GM18508 (cell line): Measurements from ENCODE around the gene PKNOX1.
"Not testable (repeated sequence)": the region's sequence is repeated elsewhere in the genome, so short reads cannot be mapped to it uniquely, and the experiment has no call there.

Source experiments
- ATAC-seq: cut with Tn5 transposase; IDR thresholded peaks from one replicate; pipeline ENCODE4 v1.9.1; 2021; ENCODE audit warnings: moderate number of reproducible peaks; ENCODE audit not compliant: insufficient read depth, unreplicated experiment

PKNOX1 gene

DNA sequence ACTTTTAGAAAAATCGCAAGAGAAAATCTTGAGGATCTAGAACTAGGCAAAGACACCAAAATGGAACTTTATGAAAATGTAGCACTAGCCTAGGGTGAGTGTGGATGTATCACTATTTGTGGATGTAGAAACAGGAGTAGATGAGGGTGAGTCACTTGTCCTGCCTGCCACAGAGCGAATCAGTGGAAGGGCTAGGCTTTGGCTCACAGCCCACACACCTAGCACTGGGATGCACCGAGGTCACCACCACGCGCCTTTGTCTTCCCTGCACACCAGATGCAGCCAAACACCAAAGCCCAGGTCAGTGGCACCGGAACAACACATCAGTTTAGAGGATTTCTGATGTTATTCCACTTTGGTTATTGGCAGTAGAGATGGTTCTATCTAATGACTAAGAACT, 38.2 kb downstream of the PKNOX1 start:
- ATAC-seq = no peak

DNA sequence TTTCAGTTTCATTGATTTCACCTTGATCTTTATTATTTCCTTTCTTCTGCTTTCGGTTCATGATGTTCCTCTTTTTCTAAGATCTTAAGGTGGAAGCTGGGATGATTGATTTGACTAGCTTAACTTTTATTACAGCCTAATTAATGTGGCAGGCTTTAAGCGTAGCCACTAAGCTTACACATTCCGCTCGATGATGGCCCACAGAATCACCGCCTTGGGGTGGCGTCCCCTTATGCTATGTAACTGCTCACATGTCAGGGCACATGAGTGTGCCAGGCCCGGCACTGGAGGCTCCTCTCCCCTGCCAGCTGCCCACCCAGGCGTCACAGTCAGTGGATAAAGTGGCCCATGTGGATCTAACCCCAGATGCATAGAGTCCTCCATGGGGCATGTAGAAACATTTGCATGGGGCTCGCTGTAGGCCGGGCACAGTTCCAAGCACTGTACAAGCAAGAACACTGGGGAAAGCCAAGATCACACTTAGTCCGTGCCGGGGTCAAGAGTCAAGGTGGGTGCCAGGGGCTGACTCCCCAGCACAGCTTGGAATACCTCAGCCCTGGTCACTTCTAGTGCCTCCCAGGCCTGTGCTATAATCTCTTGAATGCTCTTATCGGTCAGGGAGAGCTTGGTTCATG, 41.7 kb downstream of the PKNOX1 start:
- no peak for ATAC-seq

DNA sequence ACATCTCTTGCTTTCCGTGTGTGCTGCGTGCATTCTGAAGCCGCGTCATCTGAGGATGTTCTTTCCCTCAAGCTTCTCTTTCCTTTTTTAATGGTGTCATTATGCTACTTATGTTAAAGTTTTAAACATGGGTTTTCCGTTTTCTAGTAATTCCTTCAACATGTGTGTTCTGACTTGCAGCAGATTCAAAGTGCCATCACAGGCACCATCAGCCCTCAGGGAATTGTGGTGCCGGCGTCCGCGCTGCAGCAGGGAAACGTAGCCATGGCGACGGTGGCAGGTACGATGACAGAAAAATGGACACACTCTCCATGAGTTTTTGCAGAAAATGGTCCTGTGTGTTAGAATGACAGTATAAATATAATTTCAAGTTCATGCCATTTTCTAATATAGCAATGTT, 42.4 kb downstream of the PKNOX1 start:
- ATAC-seq = no peak

DNA sequence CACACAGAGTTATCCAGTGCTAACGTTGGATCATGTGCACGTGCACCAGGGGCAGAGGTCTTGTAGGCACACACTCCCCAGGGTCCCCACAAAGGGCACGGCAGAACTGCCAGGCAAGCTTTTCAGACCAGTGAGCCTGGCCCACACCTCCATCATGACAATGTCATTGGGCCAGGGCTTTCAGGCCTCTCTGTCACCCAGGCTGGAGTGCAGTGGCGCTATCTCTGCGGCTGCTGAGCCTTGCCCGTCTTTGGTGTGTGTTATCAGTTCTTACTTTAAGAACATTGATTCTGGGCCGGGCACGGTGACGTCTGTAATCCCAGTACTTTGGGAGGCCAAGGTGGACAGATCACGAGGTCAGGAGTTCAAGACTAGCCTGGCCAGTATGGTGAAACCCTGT, 44.2 kb downstream of the PKNOX1 start:
- ATAC-seq = no peak

DNA sequence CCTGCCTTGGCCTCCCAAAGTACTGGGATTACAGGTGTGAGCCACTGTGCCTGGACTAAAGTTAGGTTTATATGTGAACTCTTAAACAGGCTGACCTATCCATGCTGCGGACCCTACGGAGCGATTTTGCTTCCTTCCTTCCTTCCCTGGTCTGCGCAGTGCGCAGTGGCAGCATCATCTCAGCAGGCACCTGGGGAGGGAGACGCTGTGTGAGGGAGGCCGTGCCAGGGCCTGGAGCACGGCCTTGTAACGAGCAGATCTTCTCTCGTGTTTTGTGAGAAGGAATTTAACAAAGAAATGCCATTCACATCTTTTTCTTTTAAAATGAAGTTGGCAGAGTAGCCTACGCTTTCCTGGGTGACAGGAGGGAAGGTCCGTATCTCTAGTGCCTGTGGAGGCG, 45.8 kb downstream of the PKNOX1 start:
- ATAC-seq = no peak

DNA sequence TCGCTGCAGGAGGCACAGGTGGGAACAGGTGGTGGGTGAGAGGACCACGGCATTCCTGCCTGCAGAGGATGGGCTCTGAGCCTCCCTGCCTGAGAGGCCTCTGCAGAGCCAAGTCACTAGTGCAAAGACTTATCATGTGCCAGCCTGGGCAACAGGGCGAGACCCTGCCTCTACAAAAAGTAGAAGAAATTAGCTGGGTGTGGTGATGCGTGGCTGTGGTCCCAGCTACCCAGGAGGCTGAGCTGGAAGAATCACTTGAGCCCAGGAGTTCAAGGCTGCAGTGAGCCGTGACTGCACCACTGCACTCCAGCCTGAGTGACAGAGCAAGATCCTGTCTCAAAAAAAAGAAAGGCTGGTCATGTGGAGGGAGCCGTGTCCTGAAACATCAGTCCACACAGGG, 46.4 kb downstream of the PKNOX1 start:
- no peak for ATAC-seq

DNA sequence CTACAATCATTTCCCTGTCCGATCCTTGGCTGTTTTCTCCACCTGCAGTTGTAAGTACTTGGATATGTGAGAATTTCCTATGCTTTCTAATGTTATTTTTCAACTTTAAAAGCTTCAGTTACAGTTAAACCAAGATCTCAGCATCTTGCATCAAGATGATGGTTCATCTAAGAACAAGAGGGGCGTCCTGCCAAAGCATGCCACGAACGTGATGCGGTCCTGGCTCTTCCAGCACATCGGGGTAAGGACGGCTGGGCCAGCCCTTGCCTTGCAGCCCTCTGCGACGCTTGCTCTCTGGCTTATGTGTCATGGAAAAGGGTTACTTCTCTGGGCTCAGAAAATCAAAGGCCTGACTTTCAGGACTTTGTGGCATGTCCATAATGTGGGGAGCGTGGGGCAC, 46.8 kb downstream of the PKNOX1 start:
- ATAC-seq = no peak

DNA sequence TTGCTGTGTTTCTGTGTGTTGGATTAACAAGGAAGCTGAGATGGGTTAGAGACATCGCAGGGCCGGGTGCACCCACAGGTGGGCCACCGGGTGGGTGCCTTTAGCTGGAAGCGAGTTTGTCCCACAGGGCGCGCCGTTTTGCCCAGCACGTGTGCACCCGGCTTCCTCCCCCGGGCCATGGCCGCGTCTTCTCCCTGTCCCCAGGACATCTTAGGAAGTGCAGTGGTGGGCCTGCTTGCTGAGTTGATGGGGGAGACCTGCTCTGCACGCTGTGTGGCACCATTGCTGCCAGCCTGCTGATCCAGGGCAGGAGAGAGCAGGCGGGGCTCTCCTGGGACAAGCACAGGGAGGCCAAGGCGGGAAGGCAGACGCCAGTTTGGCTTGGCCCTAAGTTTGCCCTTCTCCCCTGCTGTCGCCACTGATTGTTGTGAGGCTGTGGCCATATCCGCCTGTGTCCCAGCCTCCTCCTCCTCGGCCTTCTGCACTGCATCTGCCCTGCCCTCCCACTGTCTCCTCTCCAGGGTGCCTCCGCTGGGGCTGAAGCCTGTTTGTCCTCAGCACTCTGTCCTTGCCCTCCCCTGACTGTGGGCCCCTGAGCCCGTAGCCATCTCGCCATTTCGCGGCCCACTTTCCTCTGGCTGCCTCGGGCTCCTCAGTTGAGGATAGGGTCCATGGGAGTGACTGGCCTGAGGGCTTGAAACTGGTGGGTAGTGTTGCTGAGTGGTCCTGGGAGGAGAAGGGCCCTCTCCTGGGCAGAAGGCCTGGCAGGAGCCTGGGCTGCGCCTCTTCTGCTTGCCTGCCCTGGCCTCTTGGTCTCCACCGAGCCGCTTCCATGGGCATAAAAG, 47.6 kb downstream of the PKNOX1 start:
- ATAC-seq = no peak

DNA sequence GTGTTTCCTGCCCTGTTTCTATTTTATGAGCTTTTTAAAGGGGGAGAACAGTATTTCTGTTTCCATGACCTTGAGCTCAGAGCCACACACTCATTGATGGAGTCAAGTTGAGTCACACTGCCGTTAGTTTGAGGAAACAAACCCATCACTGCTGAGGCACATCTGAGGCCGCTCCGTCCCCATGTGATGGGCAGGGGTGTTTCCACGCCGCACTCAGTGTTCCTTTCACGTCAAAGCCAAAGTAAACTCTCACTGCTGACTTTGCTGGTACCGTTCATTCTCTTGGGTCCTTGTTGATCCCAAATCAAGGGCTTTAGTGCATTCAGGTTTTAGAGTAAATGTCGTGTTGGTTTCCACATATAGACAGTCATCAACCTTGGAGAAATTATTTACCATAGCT, 48.8 kb downstream of the PKNOX1 start:
- no peak for ATAC-seq

DNA sequence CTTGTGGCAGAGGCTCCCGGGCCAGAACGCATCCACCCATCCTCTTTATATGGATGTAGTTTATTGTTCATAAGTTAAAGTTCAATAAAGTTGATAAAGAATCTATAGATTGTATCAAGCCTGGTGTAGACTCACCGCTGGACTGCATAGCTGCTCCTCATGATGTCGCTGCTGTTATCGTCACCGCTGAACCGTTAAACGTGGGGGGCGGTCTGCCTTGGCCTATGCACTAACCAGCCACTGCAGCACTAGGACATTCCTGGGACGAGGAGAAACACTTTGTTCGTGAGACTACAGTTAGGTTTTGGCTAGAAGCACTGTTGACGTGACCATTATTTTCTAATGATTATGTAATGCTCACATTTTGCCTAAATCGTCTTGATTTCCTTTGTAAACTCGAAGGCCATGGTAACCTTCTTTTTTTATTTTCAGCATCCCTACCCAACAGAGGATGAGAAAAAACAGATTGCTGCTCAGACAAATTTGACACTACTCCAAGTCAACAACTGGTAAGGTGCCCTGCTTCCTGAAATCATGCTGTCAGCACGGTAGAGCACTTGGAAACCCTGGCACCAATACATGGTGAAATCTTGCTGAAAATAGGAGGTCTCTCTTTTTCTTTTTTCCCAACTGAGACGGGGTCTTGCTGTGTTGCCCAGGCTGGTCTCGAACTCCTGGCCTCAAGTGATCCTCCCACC, 50.2 kb downstream of the PKNOX1 start:
- no peak for ATAC-seq

DNA sequence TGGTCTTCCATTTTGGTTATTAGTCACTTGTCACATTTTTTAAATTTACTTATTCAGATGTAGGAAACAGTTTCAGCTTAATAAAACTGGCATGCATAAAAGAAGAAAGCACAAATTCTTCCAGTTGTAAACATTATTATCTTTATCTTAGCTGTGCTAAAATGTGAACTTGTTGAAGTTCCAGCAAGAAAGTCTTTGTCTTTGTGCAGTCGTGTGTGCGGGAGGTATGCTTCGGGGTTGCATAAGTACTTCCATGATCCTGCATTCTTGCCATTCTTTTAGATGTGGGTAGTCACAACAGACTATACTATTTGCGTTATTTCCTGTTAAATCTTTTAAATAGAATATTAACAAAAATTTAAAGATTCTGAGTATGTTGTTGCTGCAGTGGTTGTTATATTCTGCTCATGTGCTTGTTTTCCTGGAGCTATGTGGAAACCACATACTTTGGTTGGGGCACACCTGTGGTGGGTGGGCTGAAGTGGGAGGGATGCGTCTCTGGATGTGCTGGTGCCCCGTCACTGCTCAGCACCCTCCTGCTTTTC, 51.3 kb downstream of the PKNOX1 start:
- ATAC-seq = no peak

DNA sequence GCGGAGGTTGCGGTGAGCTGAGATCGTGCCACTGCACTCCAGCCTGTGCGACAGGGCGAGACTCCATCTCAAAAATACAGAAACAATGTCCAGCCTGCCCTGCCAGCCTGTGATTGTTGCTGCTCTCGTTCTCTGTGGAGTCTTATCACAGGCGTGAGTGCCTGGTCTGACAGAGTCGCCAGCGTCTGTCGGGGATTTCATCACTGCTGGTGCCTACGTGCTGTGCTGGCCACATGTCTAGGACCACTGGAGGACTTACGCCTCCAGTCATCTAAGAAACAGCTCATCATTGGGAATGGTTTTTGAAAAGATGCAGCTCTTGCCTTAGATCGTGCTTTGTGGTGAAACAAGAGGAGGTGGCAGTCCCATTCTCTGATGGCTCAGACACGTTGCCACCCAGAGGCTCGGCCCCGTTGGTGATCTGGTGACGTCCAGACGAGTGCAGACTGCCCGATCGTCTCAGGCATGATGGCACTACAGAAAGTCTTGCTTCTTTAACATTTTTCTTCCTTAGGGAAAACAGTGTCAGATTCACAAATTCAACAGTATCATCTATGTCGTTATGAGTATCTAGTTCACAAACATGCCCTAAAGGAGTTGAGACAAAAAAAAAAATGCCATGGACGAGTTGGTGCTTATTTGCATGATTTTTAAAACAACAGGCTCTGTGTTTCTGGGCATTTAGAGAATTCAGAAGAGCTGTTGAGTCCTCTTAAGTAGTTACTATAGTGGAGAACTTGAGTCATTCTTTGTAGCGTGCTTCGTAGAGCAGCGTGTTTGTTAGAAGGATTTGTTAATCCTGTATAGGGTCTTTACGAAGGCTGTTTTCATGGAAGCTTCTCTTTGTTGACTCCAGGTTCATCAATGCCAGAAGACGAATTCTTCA, 53.7 kb downstream of the PKNOX1 start:
- no peak for ATAC-seq

DNA sequence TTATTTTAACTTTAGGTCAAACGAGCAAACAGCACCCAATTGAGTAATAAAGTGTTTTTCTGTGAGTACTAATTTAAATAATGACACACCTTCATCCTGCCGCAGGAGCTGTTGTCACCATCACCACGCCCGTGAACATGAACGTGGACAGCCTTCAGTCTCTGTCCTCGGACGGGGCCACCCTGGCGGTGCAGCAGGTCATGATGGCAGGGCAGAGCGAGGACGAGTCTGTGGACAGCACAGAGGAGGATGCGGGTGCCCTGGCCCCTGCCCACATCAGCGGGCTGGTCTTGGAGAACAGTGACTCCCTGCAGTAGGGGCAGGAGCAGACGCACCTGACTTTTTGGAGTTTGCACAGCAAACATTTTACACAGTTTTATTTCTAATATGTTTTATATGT, 55.4 kb downstream of the PKNOX1 start:
- ATAC-seq = no peak

DNA sequence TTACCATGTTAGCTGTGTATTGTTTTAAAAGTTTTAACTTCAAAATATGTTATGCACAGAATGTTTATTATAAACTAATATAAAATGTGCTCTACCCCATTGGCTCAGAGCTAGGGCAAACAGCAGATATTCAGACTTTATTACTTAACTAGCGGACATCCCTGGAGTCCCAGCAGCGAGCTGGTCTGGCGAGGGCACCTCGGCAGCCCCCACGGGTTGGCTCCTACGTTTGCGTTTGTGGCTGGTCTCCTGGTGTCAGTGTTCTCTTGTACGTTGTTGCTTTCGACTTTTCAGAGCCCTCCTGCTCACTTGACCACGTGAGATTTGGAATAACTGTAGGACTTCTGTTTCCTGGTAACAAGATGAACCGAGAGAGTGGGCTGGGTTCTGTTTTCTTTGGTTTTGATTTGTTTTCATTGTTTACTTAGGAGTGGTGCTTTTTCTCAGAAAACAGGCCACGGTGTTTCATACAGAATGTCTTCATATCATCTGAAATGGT, 56.8 kb downstream of the PKNOX1 start:
- ATAC-seq = no peak

DNA sequence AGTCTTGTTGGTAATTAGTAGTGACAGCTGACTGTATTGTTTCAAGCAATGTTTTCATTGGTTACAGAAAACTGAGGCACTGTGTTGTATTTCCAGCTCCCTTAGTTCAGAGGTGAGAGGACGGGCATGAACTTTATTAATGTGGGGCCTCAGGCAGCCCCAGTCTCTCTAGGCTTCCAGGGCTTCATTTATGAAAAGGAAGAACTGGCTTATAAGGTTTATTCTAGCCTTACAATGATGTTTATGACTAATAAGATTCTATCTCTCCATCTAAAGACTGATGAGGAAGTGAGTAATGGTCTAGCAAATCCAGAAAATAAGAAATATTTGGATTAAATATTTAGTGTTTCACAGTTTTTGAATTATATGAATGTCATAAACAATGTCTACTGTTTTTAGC, 59.7 kb downstream of the PKNOX1 start:
- no peak for ATAC-seq

DNA sequence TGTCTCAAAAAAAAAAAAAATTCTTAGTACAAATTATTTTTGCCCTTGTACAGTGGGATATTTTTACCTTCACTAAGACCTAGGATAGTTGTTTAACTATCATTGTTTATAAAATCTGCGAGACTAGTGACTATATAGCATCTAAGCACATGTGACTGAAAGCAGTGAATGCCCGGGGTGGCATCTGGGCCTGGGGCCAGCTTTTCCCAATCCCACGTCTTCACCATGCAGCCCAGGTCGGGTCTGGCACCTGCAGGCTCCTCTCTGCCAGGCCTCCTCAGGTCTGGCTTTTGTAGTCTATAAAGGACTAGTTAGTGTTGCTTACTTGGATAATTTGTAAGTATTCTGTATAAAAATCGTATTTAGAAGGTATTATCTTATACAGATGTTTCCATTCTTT, 60.5 kb downstream of the PKNOX1 start:
- ATAC-seq = no peak

DNA sequence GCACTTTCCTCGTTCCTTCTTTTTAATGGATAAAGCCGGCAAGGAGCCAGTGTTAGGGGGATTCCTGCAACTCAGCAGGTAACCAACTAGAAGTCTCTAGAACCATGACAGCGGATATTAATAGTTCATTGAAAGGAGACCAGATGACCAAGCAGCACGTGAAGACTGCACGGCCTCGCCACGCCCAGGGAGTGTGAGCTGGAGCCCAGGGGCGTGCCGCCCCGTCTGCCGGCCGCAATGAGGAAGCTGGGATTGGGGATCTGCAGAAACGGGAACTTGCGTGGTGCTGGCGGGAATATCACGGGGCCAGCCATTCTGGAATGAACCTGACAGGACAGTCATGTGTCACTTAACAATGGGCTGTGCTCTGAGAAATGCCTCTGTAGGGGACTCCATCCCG, 62.5 kb downstream of the PKNOX1 start:
- ATAC-seq = not testable (repeated sequence)

DNA sequence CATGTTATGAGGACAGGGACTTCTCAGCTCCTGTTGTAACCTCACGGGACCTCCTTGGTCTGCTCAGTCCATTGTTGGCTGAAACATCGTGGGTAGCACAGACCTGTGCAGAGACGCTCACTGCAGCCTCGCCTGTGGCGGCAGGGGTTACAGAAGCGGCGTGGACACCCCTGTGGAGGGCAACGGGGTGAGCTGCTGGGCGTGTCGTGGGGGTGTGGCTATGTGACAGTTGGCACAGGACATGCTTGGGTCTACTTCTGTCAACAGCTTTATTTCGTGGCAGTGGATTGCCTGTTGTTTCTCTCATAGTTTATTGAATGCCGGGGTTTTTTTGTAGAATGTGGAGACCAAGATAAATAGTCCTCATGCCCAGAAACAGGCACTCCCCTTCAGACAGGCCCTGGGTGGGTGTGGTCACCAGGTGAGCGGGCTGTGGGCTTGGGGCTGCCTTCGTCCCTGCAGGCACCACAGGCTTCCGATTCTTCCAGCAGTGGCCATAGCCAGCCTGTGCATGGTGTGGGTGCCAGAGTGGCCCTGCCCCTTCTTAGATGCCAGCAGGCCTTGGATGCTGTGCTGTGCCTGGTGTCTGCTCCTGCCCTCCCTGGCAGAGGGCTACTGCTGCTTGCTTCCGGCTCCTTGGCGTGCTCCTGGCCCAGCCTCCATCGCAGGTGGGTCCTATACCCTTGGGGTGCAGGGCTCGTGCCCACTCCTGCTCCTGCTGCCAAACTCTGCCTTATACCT, 63.7 kb downstream of the PKNOX1 start:
- ATAC-seq = not testable (repeated sequence)

DNA sequence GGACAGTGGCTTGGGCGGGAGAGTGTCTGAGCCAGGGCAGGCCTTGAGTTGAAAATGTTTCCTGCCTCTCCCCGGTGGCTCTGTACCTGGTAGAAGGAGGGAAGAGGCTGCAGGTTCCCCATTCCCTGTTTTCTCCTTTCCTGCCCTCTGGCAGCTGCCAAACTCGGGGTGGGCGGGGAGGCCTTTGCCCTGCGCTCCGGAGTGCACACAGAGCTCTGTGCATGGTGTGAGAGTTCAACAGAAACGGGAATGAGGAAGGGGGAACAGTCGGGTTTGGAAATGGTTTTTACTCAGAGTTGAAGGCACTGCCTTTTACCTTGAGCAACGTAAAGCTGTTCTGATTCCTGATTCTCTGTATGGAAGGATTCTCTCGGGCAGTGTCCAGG, 64.3 kb downstream of the PKNOX1 start:
- not testable (repeated sequence) for ATAC-seq
